Uterus (tissue), 4 donors: ENCODE measurements around the gene ZAP70. TPM values are rescaled to one million over a fixed set of nuclear protein-coding genes. Genes with fewer than 3 reads are reported as not detected.

Source experiments
- DNase-seq, 2 donors: peaks; one replicate each; pipeline ENCODE4 v3.0.0-alpha.2; 2019 to 2020
- H3K27ac ChIP-seq, 2 donors: fragments of 200-600 bp; sonication (generic); 1 replicate in 1 of 2; 2 replicates in 1 of 2; pipeline ENCODE4 v1.5.1; 2016 to 2018
- H3K27me3 ChIP-seq, 2 donors: fragments of 200-600 bp; sonication (generic); one replicate each; pipeline ENCODE4 v1.5.1; 2018 to 2019; ENCODE audit warnings: control low read depth in 1 of 2
- H3K36me3 ChIP-seq, 2 donors: fragments of 200-600 bp; sonication (generic); one replicate each; pipeline ENCODE4 v1.5.1; 2019; ENCODE audit warnings: control low read depth in 1 of 2
- H3K4me1 ChIP-seq, 2 donors: fragments of 200-600 bp; sonication (generic); one replicate each; pipeline ENCODE4 v1.5.1; 2018 to 2019; ENCODE audit warnings: control low read depth in 1 of 2
- H3K4me3 ChIP-seq, 2 donors: fragments of 200-600 bp; sonication (generic); 1 replicate in 1 of 2; 2 replicates in 1 of 2; pipeline ENCODE4 v1.5.1; 2018 to 2019; ENCODE audit warnings: mild to moderate bottlenecking in 1 of 2
- H3K9me3 ChIP-seq, 2 donors: fragments of 200-600 bp; sonication (generic); one replicate each; pipeline ENCODE4 v1.5.1; 2019; ENCODE audit warnings: control low read depth in 1 of 2
- CTCF ChIP-seq, 4 experiments: fragments of 200-600 bp in 2 of 4; fragments of 450-650 bp in 2 of 4; sonication (generic) in 2 of 4; IDR thresholded peaks; one replicate each; pipeline ENCODE4 v1.5.1; 2016 to 2019; ENCODE audit warnings: antibody characterized with exemption in 4 of 4, mild to moderate bottlenecking in 2 of 4, moderate library complexity in 1 of 4
- POLR2A ChIP-seq, 2 donors: fragments of 450-650 bp; IDR thresholded peaks; one replicate each; pipeline ENCODE4 v1.6.1; 2016; ENCODE audit warnings: antibody characterized with exemption in 2 of 2, mild to moderate bottlenecking in 1 of 2, moderate library complexity in 1 of 2
- intact Hi-C: fragments of 100-400 bp; cut with DNase I; formaldehyde crosslinking; loops from one replicate; pipeline ENCODE4 v1.15.1; 2023; ENCODE audit warnings: low total_unique reads
- total RNA-seq, 4 donors: library from RNA; depleted of rRNA in 3 of 4; stranded (reverse); fragments of >200 nt in 3 of 4; gene quantifications; one replicate each; pipeline versions ENCODE4 v1.1.0 to v1.2.4, GENCODE V29; 2014 to 2023
- donor health status: DM: yes; HTN: yes; CAD: no.

The ZAP70 gene
- total RNA-seq: 10 to 100 TPM in 1 of 4 donors, 1 to 10 TPM in 3; 3.3 to 11.2 (median 5.1) TPM

- intact Hi-C loops: no loop called here
- Histone ChIP-seq H3K27me3 (no peaks in the 10 kb centered on the region), H3K9me3 (no peaks in the 10 kb centered on the region)
Observed at GRCh38 chr2:97713296-97714083, at the start of gene ZAP70. Gene ZAP70 (plus strand): TSS chr2:97713576. CDS start chr2:97724037, 10,461 bp downstream.

GRCh38 chr2:97663626-97663961, 49.8 kb upstream of the ZAP70 start:
- DNase-seq: no peak
- TF ChIP-seq POLR2A (IDR thresholded peaks at IDR 0.05): peak in 1 of 2 donors; percentile 46
- peak in 1 of 4 experiments; percentile 18 for TF ChIP-seq CTCF (IDR thresholded peaks at IDR 0.05)
- intact Hi-C loops: no loop called here

More at GRCh38 chr2:97713296-97714083, at the start of gene ZAP70:
- H3K27ac ChIP-seq: no peak within 1 kb of the TSS
- H3K36me3 ChIP-seq: no peaks in the 10 kb centered on the region
- no peak within 1 kb of the TSS for H3K4me3 ChIP-seq
- no peak for DNase-seq
- no peaks in the 10 kb centered on the region for H3K4me1 ChIP-seq
- no peak for TF ChIP-seq POLR2A (IDR thresholded peaks at IDR 0.05)
- no peak for TF ChIP-seq CTCF (IDR thresholded peaks at IDR 0.05)

GRCh38 chr2:97663962-97664635, 49.3 kb upstream of the ZAP70 start, which contains the start of gene ACTR1B:
Gene ACTR1B (minus strand): TSS chr2:97664044. CDS start chr2:97663890, 154 bp downstream.
- TF ChIP-seq CTCF (IDR thresholded peaks at IDR 0.05) (peak; percentile 17 to 71 (median 57)), POLR2A (IDR thresholded peaks at IDR 0.05) (peak; percentile 90 to 97)
- intact Hi-C loops: no loop called here
- Histone ChIP-seq H3K27ac (peak within 1 kb of the TSS; percentile 98 to 99), H3K4me3 (peak within 1 kb of the TSS; percentile 77 to 81), H3K27me3 (no peaks in the 10 kb centered on the region), H3K9me3 (no peaks in the 10 kb centered on the region), H3K4me1 (peaks cover 0 to 19% of the 10 kb centered on the region in 2 donors), H3K36me3 (no peaks in the 10 kb centered on the region)
- DNase-seq: peak; percentile 98

More at GRCh38 chr2:97663626-97663961, 49.8 kb upstream of the ZAP70 start:
- Histone ChIP-seq H3K4me3 (peak overlapping the region; percentile 77 to 81), H3K9me3 (no peaks in the 10 kb centered on the region), H3K27me3 (no peaks in the 10 kb centered on the region), H3K36me3 (no peaks in the 10 kb centered on the region), H3K4me1 (peaks cover 0 to 19% of the 10 kb centered on the region in 2 donors), H3K27ac (peak overlapping the region; percentile 98 to 99)

- no peak for DNase-seq
- Histone ChIP-seq H3K9me3 (no peaks in the 10 kb centered on the region), H3K27ac (peak overlapping the region; percentile 98 to 99), H3K4me1 (peaks cover 0 to 19% of the 10 kb centered on the region in 2 donors), H3K4me3 (peak overlapping the region; percentile 77 to 81), H3K36me3 (no peaks in the 10 kb centered on the region), H3K27me3 (no peaks in the 10 kb centered on the region)
- intact Hi-C loops: no loop called here
- no peak for TF ChIP-seq POLR2A (IDR thresholded peaks at IDR 0.05)
- peak in 1 of 4 experiments; percentile 1 for TF ChIP-seq CTCF (IDR thresholded peaks at IDR 0.05)
Observed at GRCh38 chr2:97664636-97664970, 48.8 kb upstream of the ZAP70 start.

- H3K27me3 ChIP-seq: no peaks in the 10 kb centered on the region
- no peaks in the 10 kb centered on the region for H3K9me3 ChIP-seq
- H3K36me3 ChIP-seq: no peaks in the 10 kb centered on the region
- H3K4me3 ChIP-seq: no peak within 1 kb of the TSS
- TF ChIP-seq POLR2A (IDR thresholded peaks at IDR 0.05): no peak
- no peak for TF ChIP-seq CTCF (IDR thresholded peaks at IDR 0.05)
- no peak for DNase-seq
- intact Hi-C loops: no loop called here
- H3K27ac ChIP-seq: no peak within 1 kb of the TSS
- H3K4me1 ChIP-seq: peaks cover 0 to 5% of the 10 kb centered on the region in 2 donors
Observed at GRCh38 chr2:97669448-97669847, 43.9 kb upstream of the ZAP70 start, which contains the start of gene C2orf92. Gene C2orf92 (plus strand): TSS chr2:97669713. CDS start chr2:97669789, 76 bp downstream.
